IPS DF 19.7 (cell line): ENCODE data around the gene ERMAP.
A peak's percentile ranks its signal among the peaks of the same experiment; 100 is the strongest.
"Not testable (repeated sequence)": the region's sequence is repeated elsewhere in the genome, so short reads cannot be mapped to it uniquely, and the experiment has no call there.

ENCODE experiments used
- DNase-seq: peaks from one replicate; pipeline ENCODE4 v3.0.0-alpha.2; 2013; ENCODE audit warnings: low read depth, low spot score

The ERMAP gene

DNA sequence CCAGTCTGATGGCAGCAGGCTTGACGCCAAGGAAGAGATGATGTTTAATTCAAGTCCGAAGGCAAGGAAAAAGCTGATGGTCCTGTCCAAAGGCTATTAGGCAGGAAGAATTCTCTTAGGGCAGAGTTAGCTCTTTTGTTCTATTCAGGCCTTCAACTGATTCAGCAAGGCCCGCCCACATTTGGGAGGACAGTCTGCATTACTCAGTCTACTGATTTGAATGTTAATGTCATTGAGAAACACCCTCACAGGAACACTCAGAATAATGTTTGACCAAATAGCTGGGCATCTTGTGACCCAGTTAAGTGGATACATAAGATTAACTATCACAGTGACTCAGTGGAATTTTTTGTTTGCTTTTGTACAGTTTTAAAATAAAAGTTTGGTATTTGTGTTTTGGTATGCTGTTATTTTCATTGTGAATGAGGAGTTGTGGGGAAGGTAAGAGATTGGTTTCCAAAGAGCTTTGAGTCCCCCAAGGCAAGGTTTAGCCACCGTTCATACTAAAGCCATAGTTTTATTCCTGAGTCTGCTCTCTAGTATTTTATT lies 27.7 kb downstream of the ERMAP start:
- no peak for DNase-seq

- DNase-seq = no peak
Observed at GRCh38 chr1:42845193-42845592, 28.3 kb downstream of the ERMAP start.

DNA sequence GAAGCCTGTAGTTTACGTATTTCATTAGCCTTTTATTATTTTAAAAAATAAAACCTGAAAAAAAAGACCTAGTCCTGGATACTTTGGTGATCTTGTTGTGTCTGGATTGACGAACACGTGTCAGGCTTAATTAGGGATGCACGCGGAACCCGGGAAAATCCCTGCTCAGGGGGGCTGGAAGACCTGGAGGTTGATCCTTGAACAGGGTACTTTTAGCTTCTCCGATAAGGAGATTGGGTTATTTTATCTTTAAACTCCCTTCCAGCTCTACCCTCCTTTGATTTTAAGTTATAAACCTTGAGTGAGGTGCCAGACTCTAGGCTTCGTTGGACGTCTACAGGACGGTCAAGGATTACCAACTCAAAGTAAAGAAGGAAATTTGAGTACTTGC lies 28.9 kb downstream of the ERMAP start:
- DNase-seq = no peak

DNA sequence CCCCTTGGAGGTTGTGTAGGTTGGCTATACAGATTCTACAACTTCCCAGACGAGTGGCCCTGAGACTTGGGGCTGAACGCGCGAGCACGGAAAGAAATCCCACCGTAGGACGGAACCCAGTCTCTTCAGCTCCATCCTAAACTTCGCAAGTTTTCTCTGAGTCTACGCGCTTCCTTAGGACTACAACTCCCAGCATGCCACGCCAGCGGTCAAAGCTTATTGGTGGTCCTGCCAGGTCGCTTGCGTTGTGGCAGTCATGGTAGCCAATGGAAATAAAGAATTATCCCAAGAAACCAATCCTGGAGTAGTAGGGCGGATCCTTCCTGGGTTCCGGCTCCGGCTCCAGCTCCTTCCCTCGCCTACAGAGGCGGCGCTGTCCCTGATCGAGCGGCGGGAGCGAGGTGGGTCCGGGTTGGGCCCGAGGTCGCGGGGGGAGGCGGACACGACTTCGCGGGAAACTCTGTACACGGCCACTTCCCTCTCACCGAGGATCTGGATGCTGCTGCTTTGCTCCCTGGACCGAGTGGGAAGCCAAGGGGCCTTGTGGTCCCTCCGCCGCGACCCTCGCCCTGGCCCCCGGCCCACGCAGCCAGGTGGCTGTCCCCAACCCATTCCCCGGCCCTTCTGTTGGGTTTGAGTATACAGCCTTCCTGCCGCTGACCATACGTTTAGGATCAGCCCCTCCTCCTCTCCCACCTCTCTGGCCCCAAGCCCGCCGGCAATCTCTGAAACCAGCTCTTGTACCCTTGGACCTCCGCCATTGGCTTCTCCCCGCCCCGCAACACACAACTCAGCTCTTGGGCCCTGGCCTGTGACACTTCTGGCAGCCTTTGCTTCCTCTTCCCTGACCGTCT lies 29.6 kb downstream of the ERMAP start, which contains the start of gene ZNF691:
Gene ZNF691, plus strand, starts transcription at position 357 of the 854 bp plus-strand sequence. CDS start 3,046 bp downstream, outside the sequence.
- DNase-seq = peak; percentile 98

- no peak for DNase-seq
Observed at GRCh38 chr1:42847111-42847595, 30.2 kb downstream of the ERMAP start.

DNA sequence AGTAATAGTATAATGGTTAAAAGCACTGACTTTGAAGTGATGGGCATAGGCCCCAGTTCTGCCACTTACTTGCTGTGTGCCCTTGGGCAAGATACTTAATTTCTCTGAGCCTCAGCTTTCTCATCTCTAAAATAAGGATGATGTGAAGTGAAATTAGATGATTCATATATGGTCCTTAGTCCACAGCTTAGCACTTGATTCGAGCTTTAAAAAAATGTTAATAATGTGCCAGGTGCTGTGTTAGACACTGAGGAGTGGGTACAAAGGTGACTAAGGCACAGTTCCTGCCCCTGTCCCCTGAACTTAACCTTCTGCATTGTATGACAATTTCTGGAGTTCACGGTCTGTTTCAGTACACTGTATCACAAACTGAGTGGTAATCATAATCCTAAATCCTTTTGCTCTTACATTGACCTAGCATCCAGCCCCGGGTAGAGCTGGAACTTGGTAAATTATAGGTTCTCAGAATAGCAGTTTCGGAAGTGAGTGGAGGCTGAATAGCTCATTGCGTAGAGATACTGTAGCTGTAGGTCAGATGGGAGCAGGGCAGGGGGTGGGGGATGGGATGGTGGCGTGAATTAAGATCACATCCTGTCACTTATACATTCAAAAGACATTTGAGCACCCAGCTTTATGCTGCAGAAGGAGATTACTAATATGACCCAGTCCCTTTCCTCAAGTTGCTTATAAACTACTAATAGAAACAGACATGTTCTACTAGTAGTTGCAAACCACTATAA lies 31.0 kb downstream of the ERMAP start:
- no peak for DNase-seq

GRCh38 chr1:42848823-42849537 lies 32.1 kb downstream of the ERMAP start:
- DNase-seq = no peak

- no peak for DNase-seq
Observed at GRCh38 chr1:42849944-42850343, 33.0 kb downstream of the ERMAP start.

- no peak for DNase-seq
Observed at GRCh38 chr1:42851420-42851819, 34.5 kb downstream of the ERMAP start.

DNA sequence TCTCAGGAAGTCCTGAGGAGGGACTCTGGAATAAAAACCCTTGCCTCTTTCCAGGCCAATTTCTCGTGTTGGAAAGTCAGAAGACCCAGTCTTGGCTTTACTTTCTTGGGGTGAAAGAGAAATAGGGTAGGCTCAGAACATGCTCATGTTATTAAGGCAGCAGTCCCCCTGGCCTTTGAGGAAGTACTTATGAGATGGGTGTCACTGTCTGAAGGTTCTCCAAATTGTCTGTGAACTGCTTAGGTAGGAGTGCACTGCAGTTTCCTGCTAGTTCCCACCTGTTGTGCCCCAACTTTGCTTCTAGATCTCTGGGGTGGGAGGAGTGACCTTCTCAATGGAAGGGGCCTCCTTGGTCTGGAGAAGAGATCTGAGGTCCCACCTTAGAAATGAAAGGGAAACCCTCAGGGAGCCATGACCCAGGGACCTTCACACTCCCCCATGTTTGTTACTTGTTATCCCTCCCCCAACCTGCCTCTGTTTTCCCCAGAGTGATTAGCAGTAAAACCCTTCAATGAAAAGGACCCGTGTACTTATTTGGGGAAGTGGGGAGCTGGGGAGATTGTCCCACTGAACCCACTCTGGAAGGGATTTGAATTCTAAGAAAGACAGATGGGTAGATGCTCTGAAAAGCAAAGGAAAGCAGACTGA lies 35.2 kb downstream of the ERMAP start:
- no peak for DNase-seq

- no peak for DNase-seq
Observed at GRCh38 chr1:42852608-42852980, 35.7 kb downstream of the ERMAP start.

DNA sequence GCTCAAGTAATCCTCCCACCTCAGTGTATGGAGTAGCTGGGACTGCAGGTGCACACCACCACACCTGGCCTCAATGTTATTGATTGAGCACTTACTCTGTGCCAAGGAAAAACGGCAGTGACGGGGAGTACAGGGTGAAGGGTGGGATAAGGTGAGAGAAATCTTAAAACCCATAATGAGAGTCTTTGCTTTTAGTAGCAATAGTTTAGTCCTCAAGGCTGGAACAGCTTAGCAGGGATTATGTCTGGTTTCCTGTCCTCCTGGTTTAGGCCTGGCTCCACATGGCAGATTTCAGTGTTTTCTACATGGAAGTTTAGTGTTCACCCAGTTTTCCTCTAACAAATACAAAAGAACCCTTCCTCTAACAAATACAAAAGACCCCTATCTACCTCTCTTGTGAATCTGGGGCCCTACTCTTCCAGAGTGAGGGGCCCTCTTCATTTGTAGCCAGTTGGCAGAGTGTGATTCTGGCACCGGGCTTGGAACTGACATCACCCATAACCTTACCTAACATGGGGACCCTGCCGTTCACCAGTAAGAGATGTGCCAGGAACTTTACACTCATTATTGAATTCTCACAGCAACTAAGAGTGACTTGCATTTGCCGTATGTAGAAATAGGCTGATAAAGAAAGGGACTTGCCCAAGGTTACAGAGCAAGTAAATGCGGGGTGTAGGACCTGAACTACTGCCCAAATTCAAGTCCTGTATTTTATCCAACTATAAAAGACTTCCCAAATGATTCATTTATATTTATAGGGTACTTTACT lies 36.4 kb downstream of the ERMAP start:
- no peak for DNase-seq

- DNase-seq = not testable (repeated sequence)
Observed at GRCh38 chr1:42856554-42856953, 39.6 kb downstream of the ERMAP start.

DNA sequence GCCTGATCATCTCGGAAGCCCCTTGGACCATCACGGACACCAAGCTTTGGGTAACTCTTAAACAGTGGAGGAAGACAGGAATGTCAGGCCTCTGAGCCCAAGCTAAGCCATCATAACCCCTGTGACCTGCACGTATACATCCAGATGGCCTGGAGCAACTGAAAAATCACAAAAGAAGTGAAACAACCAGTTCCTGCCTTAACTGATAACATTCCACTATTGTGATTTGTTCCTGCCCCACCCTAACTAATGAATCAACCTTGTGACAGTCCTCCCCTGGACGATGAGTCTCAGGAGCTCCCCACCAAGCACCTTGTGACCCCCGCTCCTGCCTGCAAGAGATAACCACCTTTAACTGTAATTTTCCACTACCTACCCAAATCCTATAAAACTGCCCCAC lies 42.4 kb downstream of the ERMAP start:
- DNase-seq = not testable (repeated sequence)

GRCh38 chr1:42860339-42861013 lies 43.6 kb downstream of the ERMAP start:
- no peak for DNase-seq

GRCh38 chr1:42861014-42861399 lies 44.1 kb downstream of the ERMAP start:
- no peak for DNase-seq

- no peak for DNase-seq
Observed at GRCh38 chr1:42866549-42866948, 49.6 kb downstream of the ERMAP start.

- not testable (repeated sequence) for DNase-seq
Observed at GRCh38 chr1:42868466-42868865, 51.5 kb downstream of the ERMAP start.

DNA sequence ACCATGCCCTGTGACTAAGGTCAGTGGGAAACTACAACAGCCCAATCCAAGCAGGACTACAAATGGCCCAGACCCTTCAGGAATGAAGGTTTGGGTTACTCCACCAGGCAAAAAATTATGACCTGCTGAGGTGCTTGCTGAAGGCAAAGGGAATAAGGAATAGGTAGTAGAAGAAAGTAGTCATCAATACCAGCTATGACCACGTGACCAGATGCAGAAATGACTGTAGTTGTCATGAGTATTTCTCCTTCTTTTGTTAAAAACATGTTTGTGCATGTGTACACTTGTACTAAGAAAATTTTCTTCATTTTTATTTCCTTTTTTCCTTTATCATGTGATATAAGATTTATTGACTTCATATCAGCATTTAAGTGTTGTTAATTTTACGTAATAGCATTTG lies 52.3 kb downstream of the ERMAP start:
- DNase-seq = not testable (repeated sequence)

DNA sequence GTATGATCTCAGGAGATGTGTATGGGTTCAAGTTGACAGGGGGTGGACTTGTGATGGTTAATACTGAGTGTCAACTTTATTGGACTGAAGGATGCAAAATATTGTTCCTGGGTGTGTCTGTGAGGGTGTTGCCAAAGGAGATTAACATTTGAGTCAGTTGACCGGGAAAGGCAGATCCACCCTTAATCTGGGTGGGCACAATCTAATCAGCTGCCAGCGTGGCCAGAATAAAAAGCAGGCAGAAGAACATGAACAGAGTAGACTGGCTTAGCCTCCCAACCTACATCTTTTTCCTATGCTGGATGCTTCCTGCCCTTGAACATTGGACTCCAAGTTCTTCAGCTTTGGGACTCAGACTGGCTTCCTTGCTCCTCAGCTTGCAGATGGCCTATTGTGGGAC lies 52.8 kb downstream of the ERMAP start:
- DNase-seq = not testable (repeated sequence)
